ENCODE results near the gene GTF2B.

The GTF2B gene

DNA sequence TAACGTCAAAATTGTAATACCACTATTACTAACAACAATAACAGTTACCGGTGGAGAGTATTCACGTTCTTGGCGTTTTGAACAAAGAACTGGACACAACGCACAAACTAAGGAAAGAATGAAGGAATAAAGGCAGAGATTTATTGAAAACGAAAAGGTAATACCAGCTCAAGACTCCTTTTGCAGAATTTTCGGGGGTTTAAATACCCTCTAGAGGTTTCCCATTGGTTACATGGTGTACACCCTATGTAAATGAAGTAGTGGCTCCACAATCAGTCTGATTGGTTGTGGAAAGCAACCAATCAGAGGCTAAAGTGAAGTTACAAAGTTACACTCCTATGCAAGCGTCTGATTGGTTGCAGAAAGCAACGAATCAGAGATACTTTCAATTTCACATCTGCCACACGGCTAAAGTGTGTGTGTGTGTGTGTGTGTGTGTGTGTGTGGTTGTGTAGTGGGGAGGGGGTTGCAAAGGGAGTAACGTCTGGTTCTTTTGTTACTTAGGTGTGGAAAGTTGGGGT lies 1.1 kb upstream of the GTF2B start:
- Histone ChIP-seq H3K4me3 (ENCODE audit: low read length) (peak overlapping the region; percentile 83), H3K9me3 (ENCODE audit: insufficient read depth, low read length) (no peaks in the 10 kb centered on the region), H3K4me2 (ENCODE audit: low read length) (peak overlapping the region; percentile 93), H3K27ac (ENCODE audit: low read length) (peak overlapping the region; percentile 62; the same call in 1 of the 2 replicates), H3K27me3 (ENCODE audit: low read depth, low read length) (no peaks in the 10 kb centered on the region), H3K79me2 (ENCODE audit: low read length) (peaks cover 40% of the 10 kb centered on the region), H3K36me3 (replicated peaks; ENCODE audit: low read depth, low read length) (peaks cover 5% of the 10 kb centered on the region), H4K20me1 (ENCODE audit: insufficient read depth, low read length) (peaks cover 12% of the 10 kb centered on the region), H3K4me1 (ENCODE audit: low read length) (peaks cover 12% of the 10 kb centered on the region), H3K9ac (ENCODE audit: low read length) (peak overlapping the region; percentile 83), H2AFZ (ENCODE audit: low read depth, low read length) (peak overlapping the region; percentile 98)
- TF ChIP-seq, protein P1, sequence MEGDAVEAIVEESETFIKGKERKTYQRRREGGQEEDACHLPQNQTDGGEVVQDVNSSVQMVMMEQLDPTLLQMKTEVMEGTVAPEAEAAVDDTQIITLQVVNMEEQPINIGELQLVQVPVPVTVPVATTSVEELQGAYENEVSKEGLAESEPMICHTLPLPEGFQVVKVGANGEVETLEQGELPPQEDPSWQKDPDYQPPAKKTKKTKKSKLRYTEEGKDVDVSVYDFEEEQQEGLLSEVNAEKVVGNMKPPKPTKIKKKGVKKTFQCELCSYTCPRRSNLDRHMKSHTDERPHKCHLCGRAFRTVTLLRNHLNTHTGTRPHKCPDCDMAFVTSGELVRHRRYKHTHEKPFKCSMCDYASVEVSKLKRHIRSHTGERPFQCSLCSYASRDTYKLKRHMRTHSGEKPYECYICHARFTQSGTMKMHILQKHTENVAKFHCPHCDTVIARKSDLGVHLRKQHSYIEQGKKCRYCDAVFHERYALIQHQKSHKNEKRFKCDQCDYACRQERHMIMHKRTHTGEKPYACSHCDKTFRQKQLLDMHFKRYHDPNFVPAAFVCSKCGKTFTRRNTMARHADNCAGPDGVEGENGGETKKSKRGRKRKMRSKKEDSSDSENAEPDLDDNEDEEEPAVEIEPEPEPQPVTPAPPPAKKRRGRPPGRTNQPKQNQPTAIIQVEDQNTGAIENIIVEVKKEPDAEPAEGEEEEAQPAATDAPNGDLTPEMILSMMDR (IDR thresholded peaks at IDR 0.05; ENCODE audit: low read depth, low read length), result no peak
- TF ChIP-seq EZH2phosphoT487 (IDR thresholded peaks at IDR 0.05; ENCODE audit: low read depth), result no peak

DNA sequence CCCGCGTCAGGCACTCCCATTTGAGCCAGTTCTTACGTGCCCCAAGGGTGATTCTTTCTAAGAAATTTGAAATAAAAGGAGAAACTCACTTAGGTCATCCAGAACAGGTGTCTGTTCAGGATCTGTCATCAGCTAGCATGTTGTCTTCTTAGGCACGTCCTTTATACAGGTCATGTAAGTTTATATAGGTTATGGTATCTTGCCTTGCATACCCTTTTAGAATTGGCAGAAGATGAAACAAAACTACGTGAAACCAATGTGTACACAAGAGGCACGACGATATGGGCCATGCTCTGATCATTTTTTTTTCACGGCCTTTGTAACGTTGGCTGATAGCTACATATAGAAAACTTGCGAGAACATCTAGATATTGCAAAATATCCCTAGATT lies 579 bp upstream of the GTF2B start:
- Histone ChIP-seq H3K79me2 (ENCODE audit: low read length) (peaks cover 40% of the 10 kb centered on the region), H3K27me3 (ENCODE audit: low read depth, low read length) (no peaks in the 10 kb centered on the region), H3K4me2 (ENCODE audit: low read length) (peak overlapping the region; percentile 93), H3K27ac (ENCODE audit: low read length) (peak overlapping the region; percentile 62; the same call in 1 of the 2 replicates), H3K4me3 (ENCODE audit: low read length) (peak overlapping the region; percentile 83), H3K36me3 (replicated peaks; ENCODE audit: low read depth, low read length) (peaks cover 8% of the 10 kb centered on the region), H3K4me1 (ENCODE audit: low read length) (peaks cover 12% of the 10 kb centered on the region), H4K20me1 (ENCODE audit: insufficient read depth, low read length) (peaks cover 12% of the 10 kb centered on the region), H2AFZ (ENCODE audit: low read depth, low read length) (peak overlapping the region; percentile 98), H3K9me3 (ENCODE audit: insufficient read depth, low read length) (no peaks in the 10 kb centered on the region), H3K9ac (ENCODE audit: low read length) (peak overlapping the region; percentile 83)
- TF ChIP-seq EZH2phosphoT487 (IDR thresholded peaks at IDR 0.05; ENCODE audit: low read depth), result no peak
- TF ChIP-seq, protein P1 (IDR thresholded peaks at IDR 0.05; ENCODE audit: low read depth, low read length), result no peak

DNA sequence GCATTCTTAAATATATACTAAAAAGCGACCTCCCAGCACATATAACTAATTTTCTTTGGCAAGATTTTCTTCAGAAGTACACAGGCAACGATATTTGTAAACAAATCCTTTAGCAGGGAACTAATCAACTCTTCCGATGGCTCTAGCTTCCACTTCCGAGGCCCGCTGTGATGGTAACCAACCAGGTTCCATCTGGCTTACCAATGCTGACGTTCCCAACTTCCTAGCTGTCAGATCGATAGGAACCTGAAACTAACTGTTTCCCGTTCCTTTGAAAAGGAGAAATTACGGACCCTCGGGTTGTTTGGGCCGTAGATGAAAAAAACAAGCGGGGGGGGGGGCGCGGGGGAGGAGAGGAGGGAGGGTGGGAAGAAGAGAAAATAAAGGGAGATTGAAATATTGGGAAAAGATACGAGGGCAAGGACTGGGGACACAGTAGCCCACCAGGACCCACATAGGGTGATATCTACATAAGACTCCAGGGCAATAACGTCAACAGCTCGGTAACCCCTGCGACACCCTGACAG lies 513 bp downstream of the GTF2B start:
- peak overlapping the region; percentile 83 for H3K4me3 ChIP-seq (ENCODE audit: low read length)

DNA sequence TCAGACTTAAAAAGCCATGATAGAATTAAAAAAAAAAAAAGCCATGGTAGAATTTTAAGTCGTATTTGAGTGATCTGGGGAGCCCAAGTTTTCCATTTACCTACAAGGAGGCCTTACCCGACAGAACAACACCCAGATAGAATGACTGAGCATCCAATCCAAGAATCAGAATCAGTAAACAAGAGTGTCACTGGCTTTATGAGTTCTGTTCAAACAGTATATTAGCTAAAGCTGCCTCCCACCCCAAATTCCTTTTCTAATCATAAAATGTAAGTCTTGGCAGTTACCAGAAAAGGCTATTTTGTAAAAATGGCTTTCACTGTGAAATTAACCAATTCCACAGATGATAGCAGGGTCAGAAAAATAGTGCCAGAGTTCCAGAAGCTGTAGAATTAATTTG lies 1.2 kb downstream of the GTF2B start:
- no peaks in the 10 kb centered on the region for H3K9me3 ChIP-seq (ENCODE audit: insufficient read depth, low read length)
- no peaks in the 10 kb centered on the region for H3K27me3 ChIP-seq (ENCODE audit: low read depth, low read length)
- H3K27ac ChIP-seq (ENCODE audit: low read length), result no peak overlapping the region
- peak overlapping the region; percentile 99 for H3K4me2 ChIP-seq (ENCODE audit: low read length)
- peaks cover 40% of the 10 kb centered on the region for H3K79me2 ChIP-seq (ENCODE audit: low read length)
- H3K36me3 ChIP-seq (replicated peaks; ENCODE audit: low read depth, low read length), result peaks cover 11% of the 10 kb centered on the region
- H3K4me3 ChIP-seq (ENCODE audit: low read length), result peak overlapping the region; percentile 83
- no peak overlapping the region for H2AFZ ChIP-seq (ENCODE audit: low read depth, low read length)
- peaks cover 12% of the 10 kb centered on the region for H3K4me1 ChIP-seq (ENCODE audit: low read length)
- TF ChIP-seq, protein P1 (IDR thresholded peaks at IDR 0.05; ENCODE audit: low read depth, low read length), result no peak
- TF ChIP-seq EZH2phosphoT487 (IDR thresholded peaks at IDR 0.05; ENCODE audit: low read depth), result no peak
- peak overlapping the region; percentile 83 for H3K9ac ChIP-seq (ENCODE audit: low read length)
- H4K20me1 ChIP-seq (ENCODE audit: insufficient read depth, low read length), result peaks cover 12% of the 10 kb centered on the region

More for the DNA sequence above, 513 bp downstream of the GTF2B start:
- no peak for TF ChIP-seq EZH2phosphoT487 (IDR thresholded peaks at IDR 0.05; ENCODE audit: low read depth)
- TF ChIP-seq, protein P1 (IDR thresholded peaks at IDR 0.05; ENCODE audit: low read depth, low read length), result no peak
- Histone ChIP-seq H3K4me1 (ENCODE audit: low read length) (peaks cover 12% of the 10 kb centered on the region), H3K27me3 (ENCODE audit: low read depth, low read length) (no peaks in the 10 kb centered on the region), H2AFZ (ENCODE audit: low read depth, low read length) (no peak overlapping the region), H3K27ac (ENCODE audit: low read length) (peak overlapping the region; percentile 62), H3K9me3 (ENCODE audit: insufficient read depth, low read length) (no peaks in the 10 kb centered on the region), H3K9ac (ENCODE audit: low read length) (peak overlapping the region; percentile 83), H3K79me2 (ENCODE audit: low read length) (peaks cover 40% of the 10 kb centered on the region), H4K20me1 (ENCODE audit: insufficient read depth, low read length) (peaks cover 12% of the 10 kb centered on the region), H3K4me2 (ENCODE audit: low read length) (peak overlapping the region; percentile 99), H3K36me3 (replicated peaks; ENCODE audit: low read depth, low read length) (peaks cover 11% of the 10 kb centered on the region)

Data from OCI-LY3 (cell line).